Measurements from ENCODE around the gene TENT5A.

The TENT5A gene

GRCh38 chr6:81767163-81767891 lies 14.8 kb upstream of the TENT5A start:
- DNase-seq (ENCODE audit: low read depth) = peak; percentile 80
- no peak overlapping the region for H3K4me3 ChIP-seq (ENCODE audit: low read depth, low read length)
- TF ChIP-seq CTCF (conservative IDR thresholded peaks at IDR 0.05; ENCODE audit: low read depth, low read length) = no peak

GRCh38 chr6:81766482-81767069 lies 14.1 kb upstream of the TENT5A start:
- H3K4me3 ChIP-seq (ENCODE audit: low read depth, low read length) = no peak overlapping the region
- peak; percentile 97 for DNase-seq (ENCODE audit: low read depth)
- no peak for TF ChIP-seq CTCF (conservative IDR thresholded peaks at IDR 0.05; ENCODE audit: low read depth, low read length)

GRCh38 chr6:81764531-81764930 lies 12.1 kb upstream of the TENT5A start:
- no peak for DNase-seq (ENCODE audit: low read depth)
- no peak overlapping the region for H3K4me3 ChIP-seq (ENCODE audit: low read depth, low read length)
- no peak for TF ChIP-seq CTCF (conservative IDR thresholded peaks at IDR 0.05; ENCODE audit: low read depth, low read length)

- TF ChIP-seq CTCF (conservative IDR thresholded peaks at IDR 0.05; ENCODE audit: low read depth, low read length) = no peak
- no peak for DNase-seq (ENCODE audit: low read depth)
- no peak overlapping the region for H3K4me3 ChIP-seq (ENCODE audit: low read depth, low read length)
Observed at GRCh38 chr6:81763968-81764367, 11.5 kb upstream of the TENT5A start.

GRCh38 chr6:81763051-81763450 lies 10.6 kb upstream of the TENT5A start:
- H3K4me3 ChIP-seq (ENCODE audit: low read depth, low read length) = no peak overlapping the region
- TF ChIP-seq CTCF (conservative IDR thresholded peaks at IDR 0.05; ENCODE audit: low read depth, low read length) = no peak
- DNase-seq (ENCODE audit: low read depth) = no peak

GRCh38 chr6:81762606-81763005 lies 10.1 kb upstream of the TENT5A start:
- no peak for TF ChIP-seq CTCF (conservative IDR thresholded peaks at IDR 0.05; ENCODE audit: low read depth, low read length)
- no peak overlapping the region for H3K4me3 ChIP-seq (ENCODE audit: low read depth, low read length)
- DNase-seq (ENCODE audit: low read depth) = no peak

- no peak overlapping the region for H3K4me3 ChIP-seq (ENCODE audit: low read depth, low read length)
- DNase-seq (ENCODE audit: low read depth) = peak; percentile 30
- TF ChIP-seq CTCF (conservative IDR thresholded peaks at IDR 0.05; ENCODE audit: low read depth, low read length) = peak; percentile 14
Observed at GRCh38 chr6:81762132-81762531, 9.7 kb upstream of the TENT5A start.
